ENCODE data around the gene CSRP1.
"Not testable (repeated sequence)": the region's sequence is repeated elsewhere in the genome, so short reads cannot be mapped to it uniquely, and the experiment has no call there.

DNA sequence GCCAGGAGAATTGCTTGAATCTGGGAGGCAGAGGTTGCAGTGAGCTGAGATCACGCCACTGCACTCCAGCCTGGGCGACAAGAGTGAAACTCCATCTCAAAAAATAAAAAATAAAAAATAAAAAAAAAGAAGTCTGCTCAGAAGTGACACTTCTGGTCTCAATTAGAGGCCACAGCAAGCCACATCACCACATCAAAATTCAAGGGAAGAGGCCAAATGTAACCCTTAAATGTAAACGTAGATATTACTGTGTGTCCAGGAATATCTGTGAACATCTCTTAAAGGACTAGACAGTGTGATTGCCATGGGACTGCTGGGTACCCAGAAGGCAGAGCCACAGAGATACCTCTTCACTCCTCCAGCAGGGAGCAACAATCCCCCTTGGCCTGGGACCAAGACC lies 28.3 kb downstream of the CSRP1 start:
- not testable (repeated sequence) for TF ChIP-seq POLR2A, EP300 (IDR thresholded peaks at IDR 0.05)
- TF ChIP-seq, protein P1, sequence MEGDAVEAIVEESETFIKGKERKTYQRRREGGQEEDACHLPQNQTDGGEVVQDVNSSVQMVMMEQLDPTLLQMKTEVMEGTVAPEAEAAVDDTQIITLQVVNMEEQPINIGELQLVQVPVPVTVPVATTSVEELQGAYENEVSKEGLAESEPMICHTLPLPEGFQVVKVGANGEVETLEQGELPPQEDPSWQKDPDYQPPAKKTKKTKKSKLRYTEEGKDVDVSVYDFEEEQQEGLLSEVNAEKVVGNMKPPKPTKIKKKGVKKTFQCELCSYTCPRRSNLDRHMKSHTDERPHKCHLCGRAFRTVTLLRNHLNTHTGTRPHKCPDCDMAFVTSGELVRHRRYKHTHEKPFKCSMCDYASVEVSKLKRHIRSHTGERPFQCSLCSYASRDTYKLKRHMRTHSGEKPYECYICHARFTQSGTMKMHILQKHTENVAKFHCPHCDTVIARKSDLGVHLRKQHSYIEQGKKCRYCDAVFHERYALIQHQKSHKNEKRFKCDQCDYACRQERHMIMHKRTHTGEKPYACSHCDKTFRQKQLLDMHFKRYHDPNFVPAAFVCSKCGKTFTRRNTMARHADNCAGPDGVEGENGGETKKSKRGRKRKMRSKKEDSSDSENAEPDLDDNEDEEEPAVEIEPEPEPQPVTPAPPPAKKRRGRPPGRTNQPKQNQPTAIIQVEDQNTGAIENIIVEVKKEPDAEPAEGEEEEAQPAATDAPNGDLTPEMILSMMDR (IDR thresholded peaks at IDR 0.05) = not testable (repeated sequence)

Measured in tibial nerve (tissue), 4 donors.